Natural killer cell (primary cell): ENCODE data around the gene MRPL36. TPM values are rescaled to one million over a fixed set of nuclear protein-coding genes. Genes with fewer than 3 reads are reported as not detected.

ENCODE experiments used
- ATAC-seq, 3 donors: fragments of 150-1000 bp in 2 of 3; fragments of 200-7000 bp in 1 of 3; cut with Tn5 transposase; 1 replicate in 1 of 3; 2 replicates in 2 of 3; pipeline ENCODE4 v1.10.0; 2021; ENCODE audit warnings: mild to moderate bottlenecking in 2 of 3, moderate library complexity in 2 of 3
- DNase-seq, 2 donors: peaks; one replicate each; pipeline versions ENCODE4 v3.0.0 to v3.0.0-alpha.2; 2013 to 2021; ENCODE audit warnings: mixed read lengths in 1 of 2
- H3K27ac ChIP-seq: one replicate; pipeline ENCODE4 v1.5.1; 2013; ENCODE audit warnings: mild to moderate bottlenecking, low read length
- H3K27me3 ChIP-seq: one replicate; pipeline ENCODE4 v1.6.1; 2013; ENCODE audit warnings: low read length; ENCODE audit not compliant: control insufficient read depth, insufficient read depth
- H3K36me3 ChIP-seq: one replicate; pipeline ENCODE4 v1.6.1; 2013; ENCODE audit warnings: low read length; ENCODE audit not compliant: control insufficient read depth, insufficient read depth
- H3K4me1 ChIP-seq: one replicate; pipeline ENCODE4 v1.6.1; 2013; ENCODE audit warnings: low read length; ENCODE audit not compliant: control insufficient read depth, insufficient read depth
- H3K4me3 ChIP-seq: one replicate; pipeline ENCODE4 v1.5.1; 2013; ENCODE audit warnings: low read length
- H3K9me3 ChIP-seq: one replicate; pipeline ENCODE4 v1.6.1; 2013; ENCODE audit warnings: low read length; ENCODE audit not compliant: control insufficient read depth, insufficient read depth
- H3K27ac Mint-ChIP-seq, 2 donors: one replicate each; pipeline ENCODE4 v1.8.0; 2022; ENCODE audit warnings: mild to moderate bottlenecking in 2 of 2, mixed read lengths in 2 of 2, moderate library complexity in 1 of 2
- H3K27me3 Mint-ChIP-seq, 2 donors: one replicate each; pipeline ENCODE4 v1.8.0; 2022; ENCODE audit warnings: low read depth in 2 of 2, mixed read lengths in 2 of 2
- H3K36me3 Mint-ChIP-seq: one replicate; pipeline ENCODE4 v1.8.0; 2022; ENCODE audit warnings: mixed read lengths
- H3K4me1 Mint-ChIP-seq, 2 donors: one replicate each; pipeline ENCODE4 v1.8.0; 2022; ENCODE audit warnings: mixed read lengths in 2 of 2
- H3K4me3 Mint-ChIP-seq: one replicate; pipeline ENCODE4 v1.8.0; 2022; ENCODE audit warnings: mild to moderate bottlenecking, moderate library complexity, mixed read lengths
- H3K9me3 Mint-ChIP-seq, 2 donors: one replicate each; pipeline ENCODE4 v1.8.0; 2022; ENCODE audit warnings: mixed read lengths in 2 of 2
- CTCF ChIP-seq: fragments of 200-600 bp; IDR thresholded peaks from one replicate; pipeline ENCODE4 v1.8.0; 2022; ENCODE audit warnings: antibody characterized with exemption
- WGBS: methylation state at CpG from one replicate; pipeline ENCODE4 v1.1.7; 2013; ENCODE audit warnings: missing lambda C conversion rate; ENCODE audit not compliant: insufficient coverage; 5-methylcytosine and 5-hydroxymethylcytosine counted together
- intact Hi-C: fragments of 100-400 bp; cut with micrococcal nuclease; formaldehyde crosslinking; loops from one replicate; pipeline ENCODE4 v1.14.2; 2022
- total RNA-seq, 4 donors: library from RNA; stranded (reverse); fragments of 120-200 nt in 1 of 4; gene quantifications; one replicate each; pipeline versions ENCODE4 v1.2.3 to v1.2.4, GENCODE V29; 2013 to 2022

The MRPL36 gene
- total RNA-seq, 3 donors from 2014 or later (not counting 1 experiment from before 2014, with no cell fraction given) = 14.1 to 21.2 (median 17.1) TPM

DNA sequence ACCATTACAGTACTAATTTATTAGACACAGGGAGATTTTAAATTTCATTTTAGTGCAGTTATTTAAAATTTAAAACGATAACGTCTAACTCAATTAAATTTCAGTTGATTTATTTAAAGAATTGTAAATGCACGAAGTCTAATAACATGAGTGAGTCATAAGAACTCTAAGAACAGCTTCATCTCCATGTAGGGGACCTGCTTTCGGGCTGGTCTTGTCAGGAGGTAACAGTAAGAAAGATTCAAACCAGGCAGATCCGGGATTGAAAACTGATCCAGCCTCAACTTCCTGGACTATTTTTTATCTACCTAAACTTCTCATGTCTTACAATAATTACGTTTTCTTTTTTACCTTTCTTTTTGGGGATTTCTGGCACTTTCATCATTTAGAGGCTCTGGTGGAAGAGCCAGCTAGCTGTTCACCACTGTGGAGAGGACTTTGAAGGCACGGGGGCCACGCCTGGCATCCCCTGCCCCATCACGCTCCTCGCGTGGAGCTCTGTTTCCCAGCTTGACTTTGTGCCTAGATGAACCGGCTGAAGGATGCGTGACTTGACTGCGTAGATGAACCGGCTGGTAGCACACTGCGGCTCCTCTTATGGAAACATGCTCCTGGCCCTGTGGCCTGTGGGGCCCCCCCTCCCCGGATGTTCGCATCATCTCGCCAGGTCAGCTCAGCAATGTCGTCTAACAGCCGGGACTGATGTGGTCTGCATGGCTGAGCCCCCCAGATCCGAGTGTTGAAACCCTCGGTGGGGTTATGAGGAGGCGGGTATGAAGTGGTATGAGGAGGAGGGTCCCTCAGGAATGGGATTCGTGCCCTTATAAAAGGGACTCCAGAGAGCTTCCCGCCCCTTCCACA, 27.6 kb upstream of the MRPL36 start:
- 93% methylated on average over 26 of the region's 26 CpGs for WGBS
- H3K27ac ChIP-seq = no peak overlapping the region
- H3K4me3 Mint-ChIP-seq = no peak overlapping the region

GRCh38 chr5:1826235-1826980, 26.8 kb upstream of the MRPL36 start:
- H3K36me3 ChIP-seq = peaks cover 4% of the 10 kb centered on the region
- H3K9me3 Mint-ChIP-seq = no peaks in the 10 kb centered on the region
- peaks cover 0 to 13% of the 10 kb centered on the region in 2 donors for H3K4me1 Mint-ChIP-seq
- H3K27me3 Mint-ChIP-seq = no peaks in the 10 kb centered on the region
- 90% methylated on average over 26 of the region's 26 CpGs for WGBS
- H3K36me3 Mint-ChIP-seq = no peaks in the 10 kb centered on the region
- no peak for DNase-seq
- no peaks in the 10 kb centered on the region for H3K27me3 ChIP-seq
- no peak for TF ChIP-seq CTCF
- no peak overlapping the region for H3K27ac ChIP-seq
- no peak overlapping the region for H3K4me3 Mint-ChIP-seq
- H3K4me3 ChIP-seq = no peak overlapping the region
- H3K4me1 ChIP-seq = no peaks in the 10 kb centered on the region
- intact Hi-C loops = no loop called here
- H3K9me3 ChIP-seq = no peaks in the 10 kb centered on the region
- ATAC-seq = no peak
- H3K27ac Mint-ChIP-seq = no peak overlapping the region

More for the DNA sequence above, 27.6 kb upstream of the MRPL36 start:
- intact Hi-C loops = no loop called here
- no peak overlapping the region for H3K27ac Mint-ChIP-seq
- H3K4me3 ChIP-seq = no peak overlapping the region
- peaks cover 4 to 6% of the 10 kb centered on the region in 2 donors for H3K4me1 Mint-ChIP-seq
- H3K27me3 ChIP-seq = no peaks in the 10 kb centered on the region
- peaks cover 6% of the 10 kb centered on the region for H3K4me1 ChIP-seq
- no peaks in the 10 kb centered on the region for H3K36me3 Mint-ChIP-seq
- no peak for ATAC-seq
- no peaks in the 10 kb centered on the region for H3K27me3 Mint-ChIP-seq
- H3K9me3 Mint-ChIP-seq = no peaks in the 10 kb centered on the region
- TF ChIP-seq CTCF = no peak
- H3K36me3 ChIP-seq = no peaks in the 10 kb centered on the region
- H3K9me3 ChIP-seq = no peaks in the 10 kb centered on the region
- DNase-seq = no peak

GRCh38 chr5:1824903-1825841, 25.5 kb upstream of the MRPL36 start:
- Histone ChIP-seq H3K4me1 (no peaks in the 10 kb centered on the region), H3K9me3 (no peaks in the 10 kb centered on the region), H3K27me3 (no peaks in the 10 kb centered on the region), H3K27ac (no peak overlapping the region), H3K36me3 (peaks cover 17% of the 10 kb centered on the region), H3K4me3 (no peak overlapping the region)
- DNase-seq = no peak
- intact Hi-C loops = no loop called here
- Mint-ChIP-seq H3K4me1 (peaks cover 0 to 13% of the 10 kb centered on the region in 2 donors), H3K27me3 (no peaks in the 10 kb centered on the region), H3K27ac (no peak overlapping the region), H3K4me3 (no peak overlapping the region), H3K36me3 (no peaks in the 10 kb centered on the region), H3K9me3 (no peaks in the 10 kb centered on the region)
- ATAC-seq = no peak
- 96% methylated on average over 27 of the region's 27 CpGs for WGBS
- no peak for TF ChIP-seq CTCF
